ENCODE data around the gene TFDP1. TPM values are rescaled to one million over a fixed set of nuclear protein-coding genes. Genes with fewer than 3 reads are reported as not detected.

Gene TFDP1
- total and polyA plus RNA-seq, 2 of the 4 experiments (the other 2 are of a cell fraction), result 59.3 to 97.0 TPM

DNA sequence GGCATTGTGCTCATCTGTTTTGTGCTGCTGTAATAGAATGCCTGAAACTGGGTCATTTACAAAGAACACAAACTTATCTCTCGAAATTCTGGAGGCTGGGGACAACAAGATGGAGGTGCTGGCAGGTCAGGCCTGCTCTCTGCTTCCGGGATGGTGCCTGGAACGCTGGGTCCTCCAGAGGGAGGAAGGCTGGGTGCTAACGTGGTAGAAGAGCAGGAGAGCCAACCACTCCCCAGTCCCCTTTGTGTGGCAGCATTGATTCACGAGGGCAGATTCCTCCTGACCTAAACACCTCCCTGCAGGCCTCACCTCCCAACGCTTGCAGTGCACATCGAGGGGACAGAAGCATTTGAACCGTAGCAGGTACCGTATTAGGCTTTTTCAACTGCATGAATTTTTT is 34.1 kb upstream of the TFDP1 start (continued):
- TF ChIP-seq CEBPB (IDR thresholded peaks at IDR 0.05; ENCODE audit: low read depth, low read length) (no peak), POLR2A (IDR thresholded peaks at IDR 0.05; ENCODE audit: low read depth, low read length) (no peak), MAFK (IDR thresholded peaks at IDR 0.05; ENCODE audit: low read depth, low read length) (no peak), NFE2L2 (IDR thresholded peaks at IDR 0.05; ENCODE audit: low read depth, low read length) (no peak)

DNA sequence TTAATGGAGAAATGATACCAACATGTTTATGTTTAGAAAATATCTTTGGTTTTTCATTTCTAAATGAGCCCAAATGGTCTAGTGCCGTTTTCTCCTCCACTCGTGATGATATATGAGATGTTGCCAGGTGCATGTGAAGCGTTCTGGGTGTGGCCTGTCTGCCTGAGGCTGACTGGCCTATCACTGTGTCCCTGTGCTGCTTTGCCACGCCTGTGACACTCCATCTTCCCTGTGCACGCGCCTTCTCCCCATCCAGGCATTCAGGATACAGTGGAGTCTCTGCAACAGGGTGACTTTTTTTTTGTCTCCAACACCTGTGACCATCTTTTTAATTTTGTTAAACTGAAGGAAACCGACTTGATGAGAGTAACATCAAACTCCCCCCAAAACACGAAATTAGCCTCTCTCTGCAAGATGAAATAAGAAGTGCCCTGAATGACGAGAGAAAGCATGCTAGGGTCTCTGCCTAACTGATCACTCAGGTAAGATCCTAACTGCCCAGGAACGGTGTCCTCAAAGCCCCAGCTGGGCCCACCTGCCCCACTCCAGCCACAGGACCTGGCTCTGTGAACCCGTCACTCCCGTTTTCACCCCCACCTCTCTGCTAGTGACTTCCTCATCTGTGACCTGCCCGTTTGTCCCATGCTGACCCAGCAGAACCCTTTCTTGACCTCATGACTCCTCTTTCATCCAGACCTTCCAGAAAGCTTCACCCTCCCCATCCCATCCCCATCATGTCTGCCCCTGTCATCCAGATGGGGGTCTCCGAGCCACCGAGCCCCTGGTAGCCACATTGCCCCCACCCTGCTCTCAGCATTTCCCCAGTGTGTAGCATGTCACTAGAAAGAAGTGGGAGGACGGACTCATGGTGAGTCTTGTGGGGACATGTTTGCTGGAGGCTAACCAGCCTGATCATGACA is 33.2 kb upstream of the TFDP1 start:
- Histone ChIP-seq H4K5ac (ENCODE audit: low read depth, low read length) (no peak overlapping the region), H2BK120ac (ENCODE audit: low read depth, low read length) (no peak overlapping the region), H3K9me1 (ENCODE audit: insufficient read depth, low read length) (peaks cover 10% of the 10 kb centered on the region; the same call in 1 of the 2 replicates), H4K91ac (ENCODE audit: insufficient read depth, low read depth, low read length) (no peak overlapping the region), H2BK15ac (ENCODE audit: low read depth, low read length) (no peak overlapping the region), H3K79me1 (ENCODE audit: low read depth in 1 of 2, low read length in 2 of 2) (peaks cover 27 to 33% of the 10 kb centered on the region in 2 experiments), H4K20me1 (ENCODE audit: insufficient read depth, low read length) (peaks cover 23% of the 10 kb centered on the region), H3K56ac (ENCODE audit: extremely low read depth, insufficient read depth, low read length) (no peak overlapping the region), H3K9me3 (ENCODE audit: control insufficient read depth, insufficient read depth, low read length) (no peaks in the 10 kb centered on the region), H3K9ac (ENCODE audit: low read depth, low read length) (no peak overlapping the region), H2BK20ac (ENCODE audit: low read depth, low read length) (no peak overlapping the region), H2AK9ac (replicated peaks; ENCODE audit: low read depth, low read length, poor library complexity) (no peak overlapping the region), H2AFZ (replicated peaks; ENCODE audit: low read length, poor library complexity) (no peak overlapping the region), H3K4me3 (ENCODE audit: insufficient read depth, low read depth, low read length) (no peak overlapping the region), H3K14ac (replicated peaks; ENCODE audit: low read depth, low read length) (no peak overlapping the region), H3K36me3 (ENCODE audit: control insufficient read depth, insufficient read depth, low read length) (peaks cover 45% of the 10 kb centered on the region), H3K23ac (ENCODE audit: low read depth, low read length) (no peak overlapping the region), H3K4me2 (ENCODE audit: low read depth, low read length) (no peak overlapping the region), H3K27me3 (ENCODE audit: control insufficient read depth, insufficient read depth, low read length) (no peaks in the 10 kb centered on the region), H3K4ac (ENCODE audit: low read depth, low read length) (no peak overlapping the region), H2AK5ac (ENCODE audit: low read depth, low read length) (no peak overlapping the region), H3K4me1 (ENCODE audit: control insufficient read depth, insufficient read depth, low read length) (peaks cover 4% of the 10 kb centered on the region; the same call in 1 of the 2 replicates), H3K27ac (ENCODE audit: insufficient read depth, low read length) (no peak overlapping the region), H3K18ac (ENCODE audit: low read depth, low read length) (no peak overlapping the region), H2BK5ac (ENCODE audit: low read depth, low read length, poor library complexity, severe bottlenecking) (no peak overlapping the region), H4K8ac (ENCODE audit: low read depth in 2 of 2, low read length in 2 of 2) (no peak overlapping the region)
- 80% methylated on average over 6 of the region's 16 CpGs; no CpG with 5 or more reads in 1 of the 2 experiments for WGBS, 2 experiments (ENCODE audit: extremely low coverage in 2 of 2, insufficient read length in 1 of 2)
- no TSS peak for BruUV-seq (replicated peaks)
- no peak for TF ChIP-seq BHLHE40 (IDR thresholded peaks at IDR 0.05; ENCODE audit: low read depth, low read length)
- TF ChIP-seq RCOR1 (IDR thresholded peaks at IDR 0.05; ENCODE audit: insufficient replicate concordance, low read length), result no peak
- TF ChIP-seq RAD21 (IDR thresholded peaks at IDR 0.05; ENCODE audit: low read length), result no peak
- TF ChIP-seq RFX5 (IDR thresholded peaks at IDR 0.05; ENCODE audit: low read depth, low read length), result no peak
- TF ChIP-seq, protein P1, sequence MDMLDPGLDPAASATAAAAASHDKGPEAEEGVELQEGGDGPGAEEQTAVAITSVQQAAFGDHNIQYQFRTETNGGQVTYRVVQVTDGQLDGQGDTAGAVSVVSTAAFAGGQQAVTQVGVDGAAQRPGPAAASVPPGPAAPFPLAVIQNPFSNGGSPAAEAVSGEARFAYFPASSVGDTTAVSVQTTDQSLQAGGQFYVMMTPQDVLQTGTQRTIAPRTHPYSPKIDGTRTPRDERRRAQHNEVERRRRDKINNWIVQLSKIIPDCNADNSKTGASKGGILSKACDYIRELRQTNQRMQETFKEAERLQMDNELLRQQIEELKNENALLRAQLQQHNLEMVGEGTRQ (IDR thresholded peaks at IDR 0.05; ENCODE audit: low read depth, low read length), result no peak
- in situ Hi-C loops (cut with MboI; ENCODE audit: low sequenced_read_pairs) (no loop called here), intact Hi-C loops (cut with micrococcal nuclease) (no loop called here), dilution Hi-C loops (cut with HindIII; ENCODE audit: low sequenced_read_pairs, unreplicated experiment) (no loop called here)
- DNase-seq (no peak), ATAC-seq (ENCODE audit: low read depth) (no peak)
- ChIA-PET CTCF (no interaction called here), POLR2A (ENCODE audit: unreplicated experiment) (no interaction called here)
